Kidney (tissue), 14 donors: Measurements from ENCODE around the gene SNTG2. TPM values are rescaled to one million over a fixed set of nuclear protein-coding genes. Genes with fewer than 3 reads are reported as not detected.
A peak's percentile ranks its signal among the peaks of the same experiment; 100 is the strongest.

Experiments used
- DNase-seq, 5 donors: peaks; one replicate each; pipeline ENCODE4 v3.0.0-alpha.2; 2013 to 2020
- FAIRE-seq: peaks from 2 replicates; lab custom pipeline; 2012; peaks lifted over from hg19 to GRCh38; lab: Jason Lieb, UNC
- H3K27ac ChIP-seq, 2 donors: one replicate each; pipeline ENCODE4 v1.7.0; 2013; ENCODE audit warnings: low read depth in 2 of 2, low read length in 2 of 2, inconsistent platforms in 1 of 2
- H3K27me3 ChIP-seq: one replicate; pipeline ENCODE4 v1.7.1; 2013; ENCODE audit warnings: low read length, inconsistent platforms; ENCODE audit not compliant: control insufficient read depth, insufficient read depth
- H3K36me3 ChIP-seq, 3 donors: one replicate each; pipeline versions ENCODE4 v1.7.0 to v1.7.1; 2013; ENCODE audit warnings: low read length in 3 of 3, control low read depth in 1 of 3, inconsistent platforms in 1 of 3; ENCODE audit not compliant: insufficient read depth in 3 of 3, control insufficient read depth in 2 of 3
- H3K4me1 ChIP-seq, 3 donors: one replicate each; pipeline versions ENCODE4 v1.7.0 to v1.7.1; 2013; ENCODE audit warnings: low read length in 3 of 3, inconsistent platforms in 1 of 3, low read depth in 1 of 3; ENCODE audit not compliant: control insufficient read depth in 2 of 3, insufficient read depth in 2 of 3
- H3K4me3 ChIP-seq, 3 donors: one replicate each; pipeline versions ENCODE4 v1.7.0 to v1.8.1; 2013; ENCODE audit warnings: low read length in 3 of 3, control low read depth in 1 of 3, inconsistent platforms in 1 of 3
- H3K9ac ChIP-seq, 3 donors: one replicate each; pipeline versions ENCODE4 v1.7.0 to v1.7.1; 2013; ENCODE audit warnings: low read length in 3 of 3, control low read depth in 1 of 3, inconsistent platforms in 1 of 3
- H3K9me3 ChIP-seq, 3 donors: one replicate each; pipeline versions ENCODE4 v1.7.0 to v1.7.1; 2013; ENCODE audit warnings: low read length in 3 of 3, control low read depth in 1 of 3, inconsistent platforms in 1 of 3; ENCODE audit not compliant: control insufficient read depth in 2 of 3, insufficient read depth in 1 of 3
- intact Hi-C: fragments of 100-400 bp; cut with DNase I; formaldehyde crosslinking; loops from one replicate; pipeline ENCODE4 v1.11.1; 2022
- polyA plus RNA-seq: library from polyadenylated mRNA; stranded (reverse); fragments of 350-450 nt; fragmentation: Illumina TruSeq; extraction: RNeasy Lipid Tissue Mini Kit (QIAGEN cat#74804); gene quantifications from one replicate; pipeline ENCODE4 v1.2.3, GENCODE V29; 2014; ENCODE audit warnings: low read depth, low replicate concordance; ENCODE audit not compliant: insufficient read depth
- total RNA-seq: library from RNA; stranded (reverse); fragmentation: NEBNext Ultra II Directional; extraction: Animal tissue kit (Norgen Biotek cat#: 25700); gene quantifications from one replicate; pipeline ENCODE4 v1.2.1, GENCODE V29; 2021
- TF ChIP-seq, protein P1 (sequence below): IDR thresholded peaks from 3 replicates; pipeline ENCODE4 v1.5.1; 2012; ENCODE audit warnings: mild to moderate bottlenecking, moderate library complexity, borderline replicate concordance; ENCODE audit not compliant: insufficient read depth; ENCODE audit errors: extremely low read depth
- donor health status: control.
- donor health status: control.
- donor health status: control.
- donor health status: control.
- donor health status: control.
- donor health status: DM: yes; HTN: yes; CAD: no.
- donor health status: Normal renal cell carcinoma (clear cell type).

SNTG2 gene
- total and polyA plus RNA-seq, 2 donors from 2014 or later, result 2.2 TPM; not detected in 1

DNA sequence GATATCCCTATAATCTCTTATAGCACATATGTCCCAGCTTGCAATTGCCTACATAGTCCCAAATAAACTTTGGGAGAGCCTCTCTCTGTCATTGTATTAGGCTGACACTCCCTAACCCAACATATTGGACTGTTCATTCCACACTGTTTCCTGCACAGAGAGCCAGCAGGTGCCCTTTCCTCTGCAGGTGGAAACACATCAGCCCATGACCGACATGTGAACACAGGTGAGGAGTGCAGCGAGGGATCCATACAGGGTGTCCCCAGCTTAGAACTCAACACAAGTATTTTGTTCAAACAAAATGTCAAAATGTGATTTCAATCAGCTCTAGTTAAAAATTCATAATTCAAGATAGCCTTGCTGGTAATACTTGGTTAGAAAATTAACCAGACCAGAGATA is 412.7 kb downstream of the SNTG2 start:
- TF ChIP-seq, protein P1, sequence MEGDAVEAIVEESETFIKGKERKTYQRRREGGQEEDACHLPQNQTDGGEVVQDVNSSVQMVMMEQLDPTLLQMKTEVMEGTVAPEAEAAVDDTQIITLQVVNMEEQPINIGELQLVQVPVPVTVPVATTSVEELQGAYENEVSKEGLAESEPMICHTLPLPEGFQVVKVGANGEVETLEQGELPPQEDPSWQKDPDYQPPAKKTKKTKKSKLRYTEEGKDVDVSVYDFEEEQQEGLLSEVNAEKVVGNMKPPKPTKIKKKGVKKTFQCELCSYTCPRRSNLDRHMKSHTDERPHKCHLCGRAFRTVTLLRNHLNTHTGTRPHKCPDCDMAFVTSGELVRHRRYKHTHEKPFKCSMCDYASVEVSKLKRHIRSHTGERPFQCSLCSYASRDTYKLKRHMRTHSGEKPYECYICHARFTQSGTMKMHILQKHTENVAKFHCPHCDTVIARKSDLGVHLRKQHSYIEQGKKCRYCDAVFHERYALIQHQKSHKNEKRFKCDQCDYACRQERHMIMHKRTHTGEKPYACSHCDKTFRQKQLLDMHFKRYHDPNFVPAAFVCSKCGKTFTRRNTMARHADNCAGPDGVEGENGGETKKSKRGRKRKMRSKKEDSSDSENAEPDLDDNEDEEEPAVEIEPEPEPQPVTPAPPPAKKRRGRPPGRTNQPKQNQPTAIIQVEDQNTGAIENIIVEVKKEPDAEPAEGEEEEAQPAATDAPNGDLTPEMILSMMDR, result no peak
- FAIRE-seq (no peak), DNase-seq (no peak)
- no peaks in the 10 kb centered on the region for H3K9me3 ChIP-seq
- H3K4me3 ChIP-seq, result no peak overlapping the region
- intact Hi-C loops, result no loop called here
- H3K9ac ChIP-seq, result no peak overlapping the region
- H3K4me1 ChIP-seq, result no peaks in the 10 kb centered on the region
- H3K27ac ChIP-seq, result no peak overlapping the region
- H3K36me3 ChIP-seq, result no peaks in the 10 kb centered on the region
- no peaks in the 10 kb centered on the region for H3K27me3 ChIP-seq

DNA sequence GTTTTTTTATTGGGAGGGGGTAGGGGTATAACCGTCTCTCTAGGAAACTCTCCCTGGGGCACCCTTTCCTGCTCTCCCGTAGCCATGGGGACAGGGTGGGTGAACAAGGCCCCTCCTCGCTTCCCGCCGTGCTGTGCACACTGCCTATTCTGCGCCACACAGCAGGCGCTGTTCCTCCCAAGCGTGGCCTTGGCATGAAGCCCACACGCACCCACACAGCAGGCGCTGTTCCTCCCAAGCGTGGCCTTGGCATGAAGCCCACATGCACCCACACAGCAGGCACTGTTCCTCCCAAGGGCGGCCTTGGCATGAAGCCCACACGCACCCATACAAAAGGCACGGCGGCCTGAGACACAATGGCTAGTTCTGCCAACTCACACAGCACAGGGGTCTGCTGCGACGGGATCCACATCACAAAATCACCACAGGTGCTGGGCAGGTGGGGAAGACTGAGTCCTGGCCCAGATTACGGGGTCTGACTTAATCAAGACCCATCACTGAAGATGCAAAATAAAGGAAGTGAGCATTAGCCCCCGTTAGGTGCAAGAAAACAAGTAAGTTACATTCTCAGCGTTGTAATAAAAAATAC is 416.0 kb downstream of the SNTG2 start:
- intact Hi-C loops, result no loop called here
- Histone ChIP-seq H3K9ac (no peak overlapping the region), H3K9me3 (no peaks in the 10 kb centered on the region), H3K4me1 (no peaks in the 10 kb centered on the region), H3K4me3 (no peak overlapping the region), H3K27ac (no peak overlapping the region), H3K36me3 (no peaks in the 10 kb centered on the region), H3K27me3 (no peaks in the 10 kb centered on the region)
- DNase-seq (peak in 2 of 5 donors; percentile 20 to 89), FAIRE-seq (no peak)
- TF ChIP-seq, protein P1, result no peak

DNA sequence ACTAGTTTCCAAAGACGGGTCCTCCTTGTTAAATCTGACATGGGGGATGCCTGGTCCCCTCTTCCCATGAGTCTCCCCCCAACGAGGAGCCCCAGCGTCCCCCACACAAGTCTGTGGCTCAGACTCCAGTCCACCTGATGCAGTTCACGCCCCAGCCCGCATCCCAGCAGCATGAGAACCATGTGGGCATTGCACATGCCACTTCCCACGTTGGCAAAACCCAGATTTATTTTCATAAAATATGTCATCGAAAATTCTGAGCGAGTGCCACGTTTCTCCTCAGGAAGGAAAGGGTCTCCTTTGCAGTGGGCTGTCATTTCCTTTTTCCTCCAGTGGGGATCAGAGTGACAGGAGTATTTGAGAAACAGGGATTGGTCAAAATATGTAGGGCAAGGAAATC is 417.0 kb downstream of the SNTG2 start:
- intact Hi-C loops, result no loop called here
- Histone ChIP-seq H3K4me3 (no peak overlapping the region), H3K27me3 (no peaks in the 10 kb centered on the region), H3K9me3 (no peaks in the 10 kb centered on the region), H3K9ac (no peak overlapping the region), H3K4me1 (no peaks in the 10 kb centered on the region), H3K36me3 (no peaks in the 10 kb centered on the region), H3K27ac (no peak overlapping the region)
- DNase-seq, result no peak
- FAIRE-seq, result no peak
- TF ChIP-seq, protein P1, result no peak

DNA sequence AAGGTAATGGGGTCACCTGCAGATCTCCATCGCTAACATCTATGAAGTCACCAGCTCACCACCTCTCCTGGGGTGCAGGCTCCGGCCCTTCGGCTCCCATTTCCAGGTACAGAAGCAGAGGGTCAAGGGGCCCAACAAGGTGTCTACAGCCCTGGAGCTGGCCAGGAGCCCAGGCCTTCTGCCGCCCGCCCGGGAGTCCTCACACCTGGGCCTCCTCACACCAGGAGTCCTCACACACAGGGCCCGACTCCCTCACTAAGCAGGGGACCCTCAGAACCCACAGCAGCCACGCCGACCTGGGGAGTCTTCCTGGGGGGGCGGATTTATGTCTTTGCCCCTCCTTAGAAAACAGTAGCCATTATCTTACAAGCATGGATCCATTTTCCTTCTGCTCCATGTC is 419.3 kb downstream of the SNTG2 start:
- intact Hi-C loops, result no loop called here
- DNase-seq (peak in 1 of 5 donors; percentile 65), FAIRE-seq (no peak)
- no peak overlapping the region for H3K4me3 ChIP-seq
- H3K27ac ChIP-seq, result no peak overlapping the region
- TF ChIP-seq, protein P1, result no peak
- no peaks in the 10 kb centered on the region for H3K36me3 ChIP-seq
- no peaks in the 10 kb centered on the region for H3K9me3 ChIP-seq
- no peaks in the 10 kb centered on the region for H3K27me3 ChIP-seq
- H3K4me1 ChIP-seq, result no peaks in the 10 kb centered on the region
- H3K9ac ChIP-seq, result no peak overlapping the region
